Lower leg skin (tissue), 3 donors: ENCODE data around the gene TTC7B.

Experiments used
- POLR2A ChIP-seq, 2 donors: fragments of 450-650 bp; IDR thresholded peaks; one replicate each; pipeline ENCODE4 v1.6.1; 2016 to 2017; ENCODE audit warnings: antibody characterized with exemption in 2 of 2, mild to moderate bottlenecking in 1 of 2, moderate library complexity in 1 of 2
- TF ChIP-seq, protein P1 (sequence below), 3 donors: fragments of 450-650 bp; IDR thresholded peaks; one replicate each; pipeline ENCODE4 v1.5.1; 2016; ENCODE audit warnings: antibody characterized with exemption in 3 of 3, mild to moderate bottlenecking in 3 of 3, moderate library complexity in 2 of 3

DNA sequence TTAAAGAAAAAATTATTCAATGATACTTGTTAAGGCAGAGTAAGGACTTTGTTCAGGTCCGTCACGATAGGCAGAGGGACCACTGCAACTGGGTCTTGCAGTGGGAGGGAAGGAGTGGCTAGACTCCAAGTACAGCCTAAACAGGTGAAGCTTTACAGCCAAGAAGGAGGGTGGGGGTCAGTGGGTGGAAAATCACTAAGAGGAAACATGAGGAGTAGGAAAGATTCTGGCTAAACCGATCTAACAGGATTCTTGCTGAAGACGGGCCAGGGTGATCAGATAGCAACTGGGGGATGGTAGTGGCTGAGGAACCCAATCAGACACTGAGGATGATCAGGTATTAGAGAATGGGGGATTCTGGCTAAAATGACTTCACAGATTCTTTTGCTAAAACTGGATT lies 100.2 kb downstream of the TTC7B start:
- TF ChIP-seq, protein P1, sequence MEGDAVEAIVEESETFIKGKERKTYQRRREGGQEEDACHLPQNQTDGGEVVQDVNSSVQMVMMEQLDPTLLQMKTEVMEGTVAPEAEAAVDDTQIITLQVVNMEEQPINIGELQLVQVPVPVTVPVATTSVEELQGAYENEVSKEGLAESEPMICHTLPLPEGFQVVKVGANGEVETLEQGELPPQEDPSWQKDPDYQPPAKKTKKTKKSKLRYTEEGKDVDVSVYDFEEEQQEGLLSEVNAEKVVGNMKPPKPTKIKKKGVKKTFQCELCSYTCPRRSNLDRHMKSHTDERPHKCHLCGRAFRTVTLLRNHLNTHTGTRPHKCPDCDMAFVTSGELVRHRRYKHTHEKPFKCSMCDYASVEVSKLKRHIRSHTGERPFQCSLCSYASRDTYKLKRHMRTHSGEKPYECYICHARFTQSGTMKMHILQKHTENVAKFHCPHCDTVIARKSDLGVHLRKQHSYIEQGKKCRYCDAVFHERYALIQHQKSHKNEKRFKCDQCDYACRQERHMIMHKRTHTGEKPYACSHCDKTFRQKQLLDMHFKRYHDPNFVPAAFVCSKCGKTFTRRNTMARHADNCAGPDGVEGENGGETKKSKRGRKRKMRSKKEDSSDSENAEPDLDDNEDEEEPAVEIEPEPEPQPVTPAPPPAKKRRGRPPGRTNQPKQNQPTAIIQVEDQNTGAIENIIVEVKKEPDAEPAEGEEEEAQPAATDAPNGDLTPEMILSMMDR (IDR thresholded peaks at IDR 0.05), result no peak
- no peak for TF ChIP-seq POLR2A (IDR thresholded peaks at IDR 0.05)
